ENCODE data around the gene PLAC1.

GRCh38 chrX:134642386-134642785 is 15.9 kb downstream of the PLAC1 start:
- no peak for TF ChIP-seq YY1 (IDR thresholded peaks at IDR 0.05; ENCODE audit: low read depth)
- TF ChIP-seq CEBPB (IDR thresholded peaks at IDR 0.05): no peak

All from Ishikawa (cell line).